SU-DHL-6 (cell line): ENCODE results near the gene SLC35C1.

Experiments used
- H2AFZ ChIP-seq: fragments of 200-600 bp; sonication (generic); 2 replicates; pipeline ENCODE4 v1.6.1; 2014; ENCODE audit warnings: low read depth, mild to moderate bottlenecking, moderate library complexity, mixed read lengths, antibody characterized with exemption, low read length; ENCODE audit not compliant: severe bottlenecking
- H3F3A ChIP-seq: fragments of 200-600 bp; shearing (Covaris generic); 2 replicates; pipeline ENCODE4 v1.6.0; 2016; ENCODE audit warnings: antibody characterized with exemption, mild to moderate bottlenecking; ENCODE audit not compliant: insufficient read depth
- H3K27ac ChIP-seq: fragments of 200-600 bp; sonication (generic); 2 replicates; pipeline ENCODE4 v1.5.1; 2016; ENCODE audit warnings: low read depth, mild to moderate bottlenecking, low read length, moderate library complexity, mixed read lengths
- H3K27me3 ChIP-seq: fragments of 200-600 bp; sonication (generic), shearing (Covaris generic); 2 replicates; pipeline ENCODE4 v1.6.0; 2014; ENCODE audit warnings: mild to moderate bottlenecking, low read length
- H3K36me3 ChIP-seq: fragments of 200-600 bp; sonication (generic); 2 replicates; pipeline ENCODE4 v1.6.1; 2014; ENCODE audit warnings: mild to moderate bottlenecking, low read length, mixed read lengths
- H3K4me2 ChIP-seq: fragments of 300-600, 200-600 bp; shearing (Covaris generic), sonication (generic); 2 replicates; pipeline ENCODE4 v1.6.0; 2014; ENCODE audit warnings: low read length, low read depth, mild to moderate bottlenecking; ENCODE audit not compliant: poor library complexity, severe bottlenecking
- H3K4me3 ChIP-seq: fragments of 200-600 bp; sonication (generic); 2 replicates; pipeline ENCODE4 v1.5.1; 2014; ENCODE audit warnings: antibody characterized with exemption, low read length, mild to moderate bottlenecking, mixed read lengths; ENCODE audit not compliant: insufficient read depth, poor library complexity, severe bottlenecking
- H3K79me2 ChIP-seq: fragments of 200-600 bp; sonication (generic); 2 replicates; pipeline ENCODE4 v1.6.1; 2014; ENCODE audit warnings: mild to moderate bottlenecking, low read length, moderate library complexity; ENCODE audit not compliant: insufficient read depth
- H3K9ac ChIP-seq: fragments of 200-600 bp; sonication (generic); 2 replicates; pipeline ENCODE4 v1.7.0; 2014; ENCODE audit warnings: mild to moderate bottlenecking, low read length
- H3K9me2 ChIP-seq: fragments of 200-600 bp; sonication (generic); replicated peaks from 2 replicates; pipeline ENCODE4 v1.6.1; 2014; ENCODE audit warnings: low read length; ENCODE audit not compliant: insufficient read depth
- H3K9me3 ChIP-seq: fragments of 200-600 bp; sonication (generic); 2 replicates; pipeline ENCODE4 v1.6.1; 2014; ENCODE audit warnings: low read length, mixed read lengths; ENCODE audit not compliant: insufficient read depth
- H4K20me1 ChIP-seq: fragments of 200-600 bp; sonication (generic); 2 replicates; pipeline ENCODE4 v1.6.1; 2014; ENCODE audit warnings: low read depth, mild to moderate bottlenecking, antibody characterized with exemption, low read length, moderate library complexity, mixed read lengths
- CTCF ChIP-seq: fragments of 200-600 bp; sonication (generic); IDR thresholded peaks from one replicate; pipeline ENCODE4 v1.5.1; 2017; ENCODE audit warnings: antibody characterized with exemption, mild to moderate bottlenecking, low read length, moderate library complexity; ENCODE audit not compliant: insufficient read depth, poor library complexity, severe bottlenecking
- EZH2phosphoT487 ChIP-seq: fragments of 200-600 bp; sonication (generic), shearing (Covaris generic); conservative IDR thresholded peaks from 2 replicates; pipeline ENCODE4 v1.6.1; 2018; ENCODE audit warnings: mild to moderate bottlenecking, antibody characterized with exemption, low read length, moderate library complexity, mixed read lengths

SLC35C1 gene

GRCh38 chr11:45794169-45794568 lies 10.8 kb upstream of the SLC35C1 start:
- no peaks in the 10 kb centered on the region for H3K36me3 ChIP-seq
- no peak overlapping the region for H3K9ac ChIP-seq
- no peaks in the 10 kb centered on the region for H3K27me3 ChIP-seq
- H4K20me1 ChIP-seq = no peaks in the 10 kb centered on the region
- no peaks in the 10 kb centered on the region for H3K9me2 ChIP-seq
- no peak overlapping the region for H2AFZ ChIP-seq
- H3K79me2 ChIP-seq = no peaks in the 10 kb centered on the region
- TF ChIP-seq CTCF (no peak), EZH2phosphoT487 (no peak)
- H3K9me3 ChIP-seq = no peaks in the 10 kb centered on the region
- H3F3A ChIP-seq = no peaks in the 10 kb centered on the region
- H3K4me3 ChIP-seq = no peak overlapping the region
- no peak overlapping the region for H3K4me2 ChIP-seq
- H3K27ac ChIP-seq = no peak overlapping the region

GRCh38 chr11:45795379-45795778 lies 9.6 kb upstream of the SLC35C1 start:
- no peaks in the 10 kb centered on the region for H4K20me1 ChIP-seq
- no peak overlapping the region for H3K27ac ChIP-seq
- H2AFZ ChIP-seq = no peak overlapping the region
- no peaks in the 10 kb centered on the region for H3K27me3 ChIP-seq
- no peak overlapping the region for H3K9ac ChIP-seq
- no peaks in the 10 kb centered on the region for H3K9me2 ChIP-seq
- no peaks in the 10 kb centered on the region for H3F3A ChIP-seq
- no peaks in the 10 kb centered on the region for H3K36me3 ChIP-seq
- TF ChIP-seq EZH2phosphoT487 = no peak
- TF ChIP-seq CTCF = no peak
- no peaks in the 10 kb centered on the region for H3K9me3 ChIP-seq
- no peaks in the 10 kb centered on the region for H3K79me2 ChIP-seq
- H3K4me2 ChIP-seq = no peak overlapping the region
- H3K4me3 ChIP-seq = no peak overlapping the region

- no peak for TF ChIP-seq CTCF
- H3K9me2 ChIP-seq = no peaks in the 10 kb centered on the region
- no peak overlapping the region for H2AFZ ChIP-seq
- no peaks in the 10 kb centered on the region for H3K9me3 ChIP-seq
- H4K20me1 ChIP-seq = no peaks in the 10 kb centered on the region
- no peak overlapping the region for H3K4me2 ChIP-seq
- no peak overlapping the region for H3K4me3 ChIP-seq
- no peak overlapping the region for H3K27ac ChIP-seq
- H3K27me3 ChIP-seq = no peaks in the 10 kb centered on the region
- no peak overlapping the region for H3K9ac ChIP-seq
- H3K36me3 ChIP-seq = no peaks in the 10 kb centered on the region
- H3K79me2 ChIP-seq = no peaks in the 10 kb centered on the region
- no peaks in the 10 kb centered on the region for H3F3A ChIP-seq
Observed at GRCh38 chr11:45796461-45796861, 8.5 kb upstream of the SLC35C1 start.
